Loucy (cell line): ENCODE measurements around the gene CASP8.

Source experiments
- H2AFZ ChIP-seq: fragments of 200-600 bp; sonication (generic); 2 replicates; pipeline ENCODE4 v1.6.0; 2016; ENCODE audit warnings: antibody characterized with exemption, mild to moderate bottlenecking, low read length, moderate library complexity
- H3F3A ChIP-seq: fragments of 200-600 bp; 2 replicates; pipeline ENCODE4 v1.6.0; 2016; ENCODE audit warnings: antibody characterized with exemption, low read depth, mild to moderate bottlenecking
- H3K27me3 ChIP-seq: fragments of 200-600 bp; sonication (generic); 2 replicates; pipeline ENCODE4 v1.6.1; 2014; ENCODE audit warnings: low read length, mild to moderate bottlenecking; ENCODE audit not compliant: insufficient read depth, poor library complexity, severe bottlenecking
- H3K36me3 ChIP-seq: fragments of 200-600 bp; sonication (generic); 2 replicates; pipeline ENCODE4 v1.6.1; 2016; ENCODE audit warnings: low read length; ENCODE audit not compliant: insufficient read depth
- H3K4me1 ChIP-seq: fragments of 200-600 bp; sonication (generic); 2 replicates; pipeline ENCODE4 v1.5.1; 2014; ENCODE audit warnings: low read length, mild to moderate bottlenecking; ENCODE audit not compliant: insufficient read depth, poor library complexity, severe bottlenecking
- H3K4me2 ChIP-seq: fragments of 200-600 bp; sonication (generic); 2 replicates; pipeline ENCODE4 v1.6.0; 2014; ENCODE audit warnings: antibody characterized with exemption, low read length, low read depth, mild to moderate bottlenecking; ENCODE audit not compliant: poor library complexity, severe bottlenecking
- H3K4me3 ChIP-seq: fragments of 200-600 bp; sonication (generic); 2 replicates; pipeline ENCODE4 v1.5.1; 2014; ENCODE audit warnings: low read length, mild to moderate bottlenecking, mixed read lengths; ENCODE audit not compliant: poor library complexity, severe bottlenecking
- H3K79me2 ChIP-seq: fragments of 200-600 bp; sonication (generic); 2 replicates; pipeline ENCODE4 v1.6.1; 2014; ENCODE audit warnings: low read length; ENCODE audit not compliant: insufficient read depth
- H3K9ac ChIP-seq: fragments of 200-600 bp; sonication (generic); 2 replicates; pipeline ENCODE4 v1.6.0; 2014; ENCODE audit warnings: mild to moderate bottlenecking, low read depth, low read length, moderate library complexity; ENCODE audit not compliant: poor library complexity, severe bottlenecking
- H3K9me2 ChIP-seq: fragments of 200-600 bp; sonication (generic); replicated peaks from 2 replicates; pipeline ENCODE4 v1.6.1; 2016; ENCODE audit warnings: low read depth, low read length, mixed read lengths
- H3K9me3 ChIP-seq: fragments of 200-600 bp; sonication (generic); 2 replicates; pipeline ENCODE4 v1.6.1; 2014; ENCODE audit warnings: mild to moderate bottlenecking, antibody characterized with exemption, low read length, low read depth; ENCODE audit not compliant: insufficient read depth
- H4K20me1 ChIP-seq: fragments of 200-600 bp; sonication (generic); 2 replicates; pipeline ENCODE4 v1.6.0; 2014; ENCODE audit warnings: antibody characterized with exemption, low read length, mild to moderate bottlenecking; ENCODE audit not compliant: insufficient read depth, poor library complexity, severe bottlenecking
- EZH2phosphoT487 ChIP-seq: fragments of 200-600 bp; IDR thresholded peaks from 2 replicates; pipeline ENCODE4 v1.6.1; 2018; ENCODE audit warnings: antibody characterized with exemption, mild to moderate bottlenecking, moderate library complexity, borderline replicate concordance
- TF ChIP-seq, protein P1 (sequence below): fragments of 200-600 bp; sonication (generic); conservative IDR thresholded peaks from 2 replicates; pipeline ENCODE4 v1.5.1; 2014; ENCODE audit warnings: mild to moderate bottlenecking, antibody characterized with exemption, low read length

Gene CASP8

DNA sequence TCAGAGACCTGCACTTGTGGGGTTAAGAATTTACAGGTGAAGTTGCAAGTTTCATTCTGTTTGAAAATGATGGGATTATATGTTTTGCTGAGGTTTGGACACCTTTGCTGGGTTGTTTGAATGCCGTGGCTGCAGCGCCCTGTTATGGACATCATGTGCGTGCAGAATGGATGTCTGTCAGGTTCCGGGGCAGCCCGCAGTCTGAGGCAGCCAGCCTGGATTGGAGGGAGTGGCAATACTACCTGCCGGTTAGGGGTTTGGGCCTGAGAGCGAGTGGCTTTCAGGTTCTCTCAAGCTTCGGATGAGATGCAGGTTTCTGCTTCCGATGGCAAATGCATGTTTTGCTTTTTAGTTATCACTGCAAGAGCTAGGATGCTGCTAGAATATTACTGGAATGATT lies 1.1 kb downstream of the CASP8 start:
- H2AFZ ChIP-seq: no peak overlapping the region
- H3K4me3 ChIP-seq: peak overlapping the region; percentile 80
- peaks cover 3% of the 10 kb centered on the region; the same call in 1 of the 2 replicates for H3K36me3 ChIP-seq
- H4K20me1 ChIP-seq: peaks cover 47% of the 10 kb centered on the region
- no peaks in the 10 kb centered on the region for H3K9me3 ChIP-seq
- peaks cover 77% of the 10 kb centered on the region for H3K4me1 ChIP-seq
- peaks cover 21% of the 10 kb centered on the region for H3F3A ChIP-seq
- H3K27me3 ChIP-seq: no peaks in the 10 kb centered on the region
- peak overlapping the region; percentile 80 for H3K9ac ChIP-seq
- peak overlapping the region; percentile 76 for H3K4me2 ChIP-seq
- peaks cover 75% of the 10 kb centered on the region for H3K79me2 ChIP-seq
- TF ChIP-seq EZH2phosphoT487: no peak
- TF ChIP-seq, protein P1, sequence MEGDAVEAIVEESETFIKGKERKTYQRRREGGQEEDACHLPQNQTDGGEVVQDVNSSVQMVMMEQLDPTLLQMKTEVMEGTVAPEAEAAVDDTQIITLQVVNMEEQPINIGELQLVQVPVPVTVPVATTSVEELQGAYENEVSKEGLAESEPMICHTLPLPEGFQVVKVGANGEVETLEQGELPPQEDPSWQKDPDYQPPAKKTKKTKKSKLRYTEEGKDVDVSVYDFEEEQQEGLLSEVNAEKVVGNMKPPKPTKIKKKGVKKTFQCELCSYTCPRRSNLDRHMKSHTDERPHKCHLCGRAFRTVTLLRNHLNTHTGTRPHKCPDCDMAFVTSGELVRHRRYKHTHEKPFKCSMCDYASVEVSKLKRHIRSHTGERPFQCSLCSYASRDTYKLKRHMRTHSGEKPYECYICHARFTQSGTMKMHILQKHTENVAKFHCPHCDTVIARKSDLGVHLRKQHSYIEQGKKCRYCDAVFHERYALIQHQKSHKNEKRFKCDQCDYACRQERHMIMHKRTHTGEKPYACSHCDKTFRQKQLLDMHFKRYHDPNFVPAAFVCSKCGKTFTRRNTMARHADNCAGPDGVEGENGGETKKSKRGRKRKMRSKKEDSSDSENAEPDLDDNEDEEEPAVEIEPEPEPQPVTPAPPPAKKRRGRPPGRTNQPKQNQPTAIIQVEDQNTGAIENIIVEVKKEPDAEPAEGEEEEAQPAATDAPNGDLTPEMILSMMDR: no peak
- no peaks in the 10 kb centered on the region for H3K9me2 ChIP-seq

DNA sequence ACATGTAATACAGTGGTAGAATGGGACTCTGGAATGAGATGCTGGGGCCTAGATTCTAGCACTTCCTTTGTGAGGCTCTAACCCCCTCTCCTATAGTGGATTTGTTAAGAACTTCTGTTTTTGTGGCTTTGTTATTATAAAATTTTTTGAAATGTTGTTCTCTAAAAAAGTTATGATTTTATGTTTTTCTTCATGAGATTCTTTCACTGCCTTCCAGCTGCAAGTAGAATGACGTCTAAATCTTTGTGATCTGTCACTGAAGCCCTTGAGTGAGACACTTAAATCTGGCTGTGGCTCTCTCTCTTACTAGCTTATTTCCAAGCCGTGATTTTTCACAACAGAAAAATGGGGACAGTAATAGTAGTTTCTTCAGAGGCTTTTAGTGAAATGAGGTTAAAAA lies 1.6 kb downstream of the CASP8 start:
- H4K20me1 ChIP-seq: peaks cover 52% of the 10 kb centered on the region
- peaks cover 21% of the 10 kb centered on the region for H3F3A ChIP-seq
- TF ChIP-seq EZH2phosphoT487: no peak
- TF ChIP-seq, protein P1: no peak
- peaks cover 8% of the 10 kb centered on the region; the same call in 1 of the 2 replicates for H3K36me3 ChIP-seq
- H3K27me3 ChIP-seq: no peaks in the 10 kb centered on the region
- peaks cover 77% of the 10 kb centered on the region for H3K4me1 ChIP-seq
- H2AFZ ChIP-seq: no peak overlapping the region
- H3K9ac ChIP-seq: peak overlapping the region; percentile 80
- no peaks in the 10 kb centered on the region for H3K9me3 ChIP-seq
- H3K4me3 ChIP-seq: peak overlapping the region; percentile 80
- H3K79me2 ChIP-seq: peaks cover 76% of the 10 kb centered on the region
- peak overlapping the region; percentile 76 for H3K4me2 ChIP-seq
- no peaks in the 10 kb centered on the region for H3K9me2 ChIP-seq

DNA sequence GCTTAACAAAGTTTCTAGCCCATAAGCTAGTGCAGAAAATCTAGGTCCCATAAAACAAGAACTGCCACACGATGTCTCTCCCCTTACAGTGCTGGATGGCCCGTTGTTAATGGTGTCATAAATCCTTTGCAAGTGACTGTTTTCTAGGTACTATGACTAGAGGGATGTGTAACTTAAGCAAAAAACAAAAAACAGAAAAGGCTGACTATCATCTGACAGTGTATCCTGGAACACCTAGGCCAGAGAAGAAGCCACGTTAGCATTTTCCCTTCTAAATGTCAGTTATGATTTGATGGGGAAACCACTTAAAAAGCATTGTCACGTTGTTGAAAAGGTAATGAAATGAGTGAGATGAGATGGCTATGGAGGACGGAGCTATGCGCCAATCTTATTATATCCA lies 2.4 kb downstream of the CASP8 start:
- H3K9ac ChIP-seq: peak overlapping the region; percentile 24

More for the DNA sequence above, 2.4 kb downstream of the CASP8 start:
- peaks cover 16% of the 10 kb centered on the region; the same call in 1 of the 2 replicates for H3K36me3 ChIP-seq
- H2AFZ ChIP-seq: no peak overlapping the region
- H3K79me2 ChIP-seq: peaks cover 84% of the 10 kb centered on the region
- peaks cover 79% of the 10 kb centered on the region for H3K4me1 ChIP-seq
- H3K27me3 ChIP-seq: no peaks in the 10 kb centered on the region
- no peaks in the 10 kb centered on the region for H3K9me3 ChIP-seq
- peaks cover 59% of the 10 kb centered on the region for H4K20me1 ChIP-seq
- no peaks in the 10 kb centered on the region for H3K9me2 ChIP-seq
- TF ChIP-seq EZH2phosphoT487: no peak
- TF ChIP-seq, protein P1: 0 out of 2 replicates have a peak, but pooled peaks have one; percentile 12
- H3K4me3 ChIP-seq: peak overlapping the region; percentile 80
- H3F3A ChIP-seq: peaks cover 17% of the 10 kb centered on the region
- peak overlapping the region; percentile 76 for H3K4me2 ChIP-seq
